Measurements from ENCODE around the gene ASCL2.
"Not testable (repeated sequence)": the region's sequence is repeated elsewhere in the genome, so short reads cannot be mapped to it uniquely, and the experiment has no call there.

Gene ASCL2

GRCh38 chr11:2259466-2259830 lies 10.9 kb downstream of the ASCL2 start:
- no peak for DNase-seq (ENCODE audit: low spot score)

- no peak for DNase-seq (ENCODE audit: low spot score)
These were observed 11.6 kb downstream of the ASCL2 start for GRCh38 chr11:2258501-2259465.

GRCh38 chr11:2256951-2257700 lies 13.3 kb downstream of the ASCL2 start:
- DNase-seq (ENCODE audit: low spot score), result no peak

- no peak for DNase-seq (ENCODE audit: low spot score)
These were observed 14.0 kb downstream of the ASCL2 start for GRCh38 chr11:2256293-2256913.

GRCh38 chr11:2252018-2252417 lies 18.4 kb downstream of the ASCL2 start:
- DNase-seq (ENCODE audit: low spot score), result no peak

- no peak for DNase-seq (ENCODE audit: low spot score)
These were observed 19.2 kb downstream of the ASCL2 start for GRCh38 chr11:2251138-2251537.

- no peak for DNase-seq (ENCODE audit: low spot score)
These were observed 19.9 kb downstream of the ASCL2 start for GRCh38 chr11:2250485-2250884.

- DNase-seq (ENCODE audit: low spot score), result no peak
These were observed 20.3 kb downstream of the ASCL2 start for GRCh38 chr11:2250041-2250440.

GRCh38 chr11:2249189-2249916 lies 21.0 kb downstream of the ASCL2 start:
- no peak for DNase-seq (ENCODE audit: low spot score)

GRCh38 chr11:2248762-2249161 lies 21.6 kb downstream of the ASCL2 start:
- DNase-seq (ENCODE audit: low spot score), result no peak

GRCh38 chr11:2248242-2248641 lies 22.1 kb downstream of the ASCL2 start:
- no peak for DNase-seq (ENCODE audit: low spot score)

- no peak for DNase-seq (ENCODE audit: low spot score)
These were observed 22.9 kb downstream of the ASCL2 start for GRCh38 chr11:2247496-2247895.

GRCh38 chr11:2240834-2241233 lies 29.6 kb downstream of the ASCL2 start:
- DNase-seq (ENCODE audit: low spot score), result no peak

- no peak for DNase-seq (ENCODE audit: low spot score)
These were observed 32.7 kb downstream of the ASCL2 start for GRCh38 chr11:2237457-2238238.

GRCh38 chr11:2236381-2237134 lies 33.8 kb downstream of the ASCL2 start:
- DNase-seq (ENCODE audit: low spot score), result not testable (repeated sequence)

GRCh38 chr11:2235588-2236326 lies 34.6 kb downstream of the ASCL2 start:
- DNase-seq (ENCODE audit: low spot score), result no peak

GRCh38 chr11:2234963-2235362 lies 35.4 kb downstream of the ASCL2 start:
- DNase-seq (ENCODE audit: low spot score), result no peak

- no peak for DNase-seq (ENCODE audit: low spot score)
These were observed 36.5 kb downstream of the ASCL2 start for GRCh38 chr11:2233693-2234455.

GRCh38 chr11:2229713-2230297 lies 40.6 kb downstream of the ASCL2 start:
- no peak for DNase-seq (ENCODE audit: low spot score)
